Embryonic facial prominence (tissue), 1 donor: Measurements from ENCODE around the gene HTR2B.
"Not testable (repeated sequence)": the region's sequence is repeated elsewhere in the genome, so short reads cannot be mapped to it uniquely, and the experiment has no call there.

Source experiments
- DNase-seq: peaks from one replicate; pipeline ENCODE4 v3.0.0-alpha.2; 2016; ENCODE audit errors: extremely low spot score

HTR2B gene

DNA sequence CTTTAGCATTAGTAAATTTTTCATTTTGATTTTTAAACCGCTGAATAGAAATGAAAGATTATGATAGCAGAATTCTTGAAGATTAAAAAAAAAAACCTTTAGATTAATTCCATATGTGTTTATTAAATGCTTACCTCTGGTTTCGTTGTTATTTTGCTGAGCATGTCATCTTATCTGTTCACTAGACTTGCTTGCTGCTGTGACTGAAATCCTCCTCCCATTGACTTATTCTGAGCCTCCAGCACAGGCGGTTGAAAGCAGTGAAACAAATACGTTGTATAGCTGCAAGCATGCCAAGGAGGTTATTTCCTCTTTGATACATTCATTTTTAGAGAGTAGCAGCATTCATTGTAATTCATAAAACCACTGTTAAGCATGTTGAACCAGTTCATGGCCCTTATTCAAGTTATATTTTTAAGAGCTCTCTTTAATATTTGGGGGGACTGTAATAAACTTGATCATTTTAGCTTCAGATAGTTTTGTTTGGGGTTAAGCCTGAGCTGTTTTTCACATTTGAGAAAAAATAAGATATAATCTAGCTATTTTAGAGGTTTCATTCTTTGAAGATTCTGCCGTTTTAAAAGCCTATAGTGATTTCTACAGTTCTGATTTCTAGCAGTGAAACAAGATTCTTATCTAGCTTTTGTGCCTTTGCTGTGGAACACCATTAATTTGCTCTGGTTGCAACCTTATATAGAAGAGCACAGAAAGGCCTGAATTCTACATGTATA, at the start of gene HTR2B:
HTR2B (minus strand) TSS at position 205 of the 731 bp plus-strand sequence. CDS start 1,278 bp downstream, outside the sequence.
- DNase-seq = peak; percentile 19

DNA sequence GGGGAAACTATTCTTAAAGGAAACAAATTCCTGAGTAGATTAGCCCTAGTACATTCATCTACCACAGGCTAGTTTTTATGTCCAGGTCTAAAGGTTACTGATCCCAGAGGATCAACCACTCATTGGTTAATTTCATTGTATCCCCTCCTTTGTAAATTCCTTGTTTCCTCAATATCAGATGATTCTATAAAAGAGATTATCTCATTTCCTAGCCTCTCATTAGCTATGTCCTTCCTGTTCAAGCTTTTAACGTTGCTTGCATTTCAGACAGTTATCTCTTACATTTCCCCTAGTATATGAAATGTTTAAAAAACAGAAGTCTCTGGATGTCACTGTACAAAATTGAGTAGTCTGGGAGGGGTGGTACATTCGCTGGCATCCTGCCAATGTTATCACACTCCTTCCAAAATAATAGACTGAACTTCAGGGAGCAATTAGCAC, 49.4 kb upstream of the HTR2B start:
- DNase-seq = no peak

DNA sequence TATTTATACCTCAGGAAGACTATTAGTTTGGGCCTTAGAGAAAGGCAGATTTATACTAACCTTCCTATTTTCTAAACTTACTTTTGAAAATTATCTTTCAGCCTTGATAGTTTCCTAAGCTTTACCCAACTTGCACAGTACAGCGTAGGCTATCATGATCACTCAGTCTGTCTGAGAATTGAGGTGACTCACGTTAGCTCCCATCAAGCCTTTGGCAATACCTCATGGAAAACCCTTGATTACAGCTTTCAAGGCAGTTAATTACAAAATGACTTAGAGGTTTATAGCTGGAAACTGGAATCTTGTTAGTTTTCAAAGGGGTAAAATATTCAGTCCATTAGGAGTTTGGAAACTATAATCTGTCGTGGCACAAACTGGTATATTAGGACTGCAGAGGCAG, 47.2 kb upstream of the HTR2B start:
- DNase-seq = no peak

DNA sequence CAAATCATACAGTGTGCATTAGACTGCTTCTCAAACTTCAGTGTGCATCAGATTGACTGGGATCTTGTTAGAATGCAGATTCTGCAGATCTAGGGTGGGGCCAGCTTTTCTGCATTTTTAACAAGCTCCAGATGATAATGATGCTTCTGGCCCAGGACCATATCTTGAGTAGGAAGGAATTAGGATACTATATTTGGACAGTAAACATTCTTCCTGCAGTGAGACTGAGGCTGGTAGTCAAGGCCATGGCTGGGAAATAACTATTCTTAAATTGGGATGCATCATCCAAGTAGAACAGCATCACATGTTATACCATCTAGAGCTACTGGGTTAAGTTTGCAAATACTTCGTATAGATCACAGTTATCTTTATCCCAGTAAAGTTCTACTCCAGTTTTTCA, 45.2 kb upstream of the HTR2B start:
- DNase-seq = no peak

DNA sequence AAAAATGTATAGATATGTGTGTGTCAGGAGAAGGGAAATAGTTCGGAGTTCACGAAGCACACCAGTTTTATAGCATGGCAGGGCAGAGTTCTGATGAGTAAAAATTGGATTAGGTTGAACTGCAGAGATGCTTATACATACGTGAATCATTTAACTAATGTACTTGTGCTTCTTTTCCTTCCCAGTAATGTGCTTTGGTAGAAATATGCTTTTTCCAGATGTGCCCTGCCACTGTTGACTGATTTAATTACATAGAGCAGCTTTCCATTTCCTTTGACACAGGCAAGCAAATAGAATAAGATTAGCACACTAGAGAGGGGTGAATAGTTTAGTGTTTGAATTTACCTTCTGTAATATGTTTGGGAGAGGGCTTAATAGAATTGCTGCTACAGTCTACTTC, 44.6 kb upstream of the HTR2B start:
- DNase-seq = peak; percentile 27

DNA sequence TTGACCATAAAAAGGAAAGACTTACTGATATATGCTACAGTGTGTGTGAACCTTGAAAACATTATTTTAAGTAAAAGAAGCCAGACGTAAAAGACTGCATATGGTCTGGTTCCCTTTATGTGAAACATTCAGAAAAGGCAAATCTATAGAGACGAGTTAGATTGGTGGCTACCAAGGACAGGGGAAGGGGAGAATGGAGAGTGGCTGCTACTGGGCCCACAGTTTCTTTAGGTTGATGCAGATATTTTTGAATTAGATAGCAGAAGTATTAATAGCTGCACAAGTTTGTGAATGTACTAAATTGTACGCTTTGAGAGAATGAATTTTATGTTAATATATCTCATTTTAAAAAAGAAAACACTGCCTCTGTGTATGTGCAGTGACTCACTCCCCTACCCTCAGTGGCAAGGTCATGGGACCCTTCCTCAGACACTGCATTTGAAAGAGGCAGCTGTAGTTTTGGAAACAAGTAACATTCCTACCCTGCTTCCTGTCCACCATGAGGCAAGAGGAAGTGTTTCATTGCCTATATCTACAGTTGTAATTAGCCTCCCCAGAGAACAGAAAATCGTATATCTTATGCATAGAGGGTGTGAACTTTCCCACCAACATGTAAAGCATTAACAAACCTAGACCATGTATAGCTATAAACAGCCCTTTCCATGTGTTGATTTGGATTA, 43.8 kb upstream of the HTR2B start:
- no peak for DNase-seq

DNA sequence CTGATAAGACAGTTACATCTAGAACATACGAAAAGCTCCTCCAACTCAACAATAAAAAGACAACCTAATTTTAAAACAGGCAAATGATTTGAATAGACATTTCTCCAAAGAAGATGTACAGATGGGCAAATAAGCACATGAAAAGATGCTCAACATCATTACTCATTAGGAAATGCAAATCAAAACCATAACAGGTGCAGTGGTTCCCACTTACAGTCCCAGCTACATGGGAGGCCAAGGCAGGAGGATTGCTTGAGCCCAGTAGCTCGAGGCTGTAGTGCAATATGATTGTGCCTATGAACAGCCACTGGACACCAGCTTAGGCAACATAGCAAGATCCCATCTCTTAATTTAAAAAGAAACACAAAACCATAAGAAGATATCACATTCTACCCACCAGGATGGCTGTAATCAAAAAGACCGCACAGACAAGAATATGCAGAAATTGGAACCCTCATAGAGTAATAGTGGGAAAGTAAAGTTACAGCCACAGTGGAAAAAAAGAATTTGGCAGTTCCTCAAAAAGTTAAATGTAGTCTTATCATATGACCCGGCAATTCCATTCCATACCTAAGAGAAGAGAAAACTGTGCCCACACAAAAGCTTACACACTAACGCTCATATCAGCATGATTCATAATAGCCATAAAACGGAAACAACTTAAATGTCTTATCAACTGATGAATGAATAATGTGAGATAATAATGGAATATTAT, 43.1 kb upstream of the HTR2B start:
- DNase-seq = no peak

DNA sequence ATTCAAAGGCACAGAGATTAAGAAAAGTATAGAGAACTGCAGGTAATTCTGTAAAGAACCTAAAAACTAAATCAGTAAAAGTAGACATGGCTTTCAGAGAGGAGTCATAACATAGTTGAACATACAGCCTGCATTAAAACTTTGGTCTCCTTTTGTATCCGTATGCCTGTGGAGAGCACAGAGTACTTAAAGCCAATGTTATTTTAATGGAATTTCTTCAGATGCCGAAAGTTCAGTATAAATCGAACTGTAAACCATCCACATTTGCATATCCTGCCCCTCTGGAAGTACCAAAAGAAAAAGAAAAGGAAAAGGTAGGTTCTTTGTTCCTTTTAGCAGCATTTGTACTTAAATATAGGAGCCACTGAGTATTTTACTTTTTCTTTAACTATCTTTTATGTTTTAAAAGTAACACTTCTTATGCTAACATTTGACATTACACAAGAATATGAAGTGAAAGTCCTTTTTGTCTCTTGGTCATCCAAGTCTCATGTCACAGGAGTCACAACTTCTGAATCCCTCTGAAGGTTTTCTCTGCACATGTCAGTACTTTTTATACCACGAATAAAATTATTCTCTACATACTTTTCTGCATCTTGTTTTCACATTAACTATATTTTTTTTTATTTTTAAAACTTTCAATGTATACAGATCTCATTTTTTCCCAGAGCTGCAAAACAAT, 38.7 kb upstream of the HTR2B start:
- no peak for DNase-seq

DNA sequence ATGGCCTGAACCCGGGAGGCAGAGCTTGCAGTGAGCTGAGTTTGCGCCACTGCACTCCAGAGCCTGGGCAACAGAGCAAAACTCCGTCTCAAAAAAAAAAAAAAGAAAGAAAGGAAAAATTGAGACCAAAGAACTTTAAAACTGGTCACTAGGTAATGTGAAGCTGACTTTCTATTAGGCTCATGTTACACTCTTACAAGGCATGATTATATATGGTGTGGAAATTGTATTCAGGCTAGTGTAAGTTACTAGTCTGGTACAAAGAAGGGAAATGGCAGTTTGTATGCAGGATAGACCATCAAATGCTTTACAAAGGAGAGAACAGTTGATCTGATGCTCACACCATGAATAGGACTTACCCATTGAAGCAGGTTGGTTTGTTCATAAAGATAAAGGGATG, 38.2 kb upstream of the HTR2B start:
- DNase-seq = no peak

DNA sequence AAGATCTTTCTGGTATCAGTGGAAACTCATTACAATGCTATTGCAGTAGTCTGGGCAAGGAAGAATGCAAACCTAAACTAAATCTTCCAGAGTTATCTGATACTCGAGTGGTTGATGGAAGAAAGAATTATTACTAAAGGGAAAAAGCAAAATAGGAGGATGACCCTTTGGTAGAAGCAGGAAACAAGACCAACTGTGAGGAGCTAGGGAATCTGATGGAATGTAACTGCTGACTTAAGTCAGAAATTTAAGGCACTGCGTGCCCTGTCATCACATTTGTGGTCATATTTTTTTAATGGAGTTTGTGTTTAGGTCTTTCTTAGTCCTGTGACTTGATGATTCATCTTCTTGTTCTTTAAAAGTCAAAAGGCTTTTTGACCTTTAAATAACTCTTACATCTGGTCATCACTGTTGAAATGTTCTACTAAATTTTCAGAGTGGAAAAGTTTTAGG, 37.1 kb upstream of the HTR2B start:
- DNase-seq = no peak

DNA sequence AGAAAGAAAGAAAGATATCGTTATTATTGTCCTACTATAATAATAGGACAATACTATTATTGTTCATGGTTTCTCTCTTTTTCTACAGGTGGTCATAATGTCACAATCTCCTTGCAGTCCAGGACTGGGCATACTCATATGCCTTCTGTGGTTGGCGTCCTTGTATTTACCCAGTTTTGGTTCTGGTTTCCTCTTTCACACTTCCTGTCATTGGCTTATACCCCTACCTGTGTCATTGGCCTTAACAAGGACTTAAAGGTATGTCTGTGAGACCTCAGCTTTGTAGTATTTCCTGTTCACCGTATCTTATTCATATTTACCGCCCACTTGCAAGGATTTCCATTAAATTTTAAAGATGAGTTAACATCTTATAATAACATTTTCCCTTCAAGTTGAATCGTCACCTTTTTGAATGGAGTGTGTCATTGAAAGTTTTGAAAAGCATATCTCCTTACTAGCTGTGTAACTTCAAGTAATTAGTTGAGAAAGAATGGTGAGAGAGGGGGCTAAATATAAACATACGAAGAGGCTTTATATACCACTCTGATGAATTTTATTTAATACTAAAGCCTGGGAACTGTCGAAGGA, 36.5 kb upstream of the HTR2B start:
- no peak for DNase-seq

DNA sequence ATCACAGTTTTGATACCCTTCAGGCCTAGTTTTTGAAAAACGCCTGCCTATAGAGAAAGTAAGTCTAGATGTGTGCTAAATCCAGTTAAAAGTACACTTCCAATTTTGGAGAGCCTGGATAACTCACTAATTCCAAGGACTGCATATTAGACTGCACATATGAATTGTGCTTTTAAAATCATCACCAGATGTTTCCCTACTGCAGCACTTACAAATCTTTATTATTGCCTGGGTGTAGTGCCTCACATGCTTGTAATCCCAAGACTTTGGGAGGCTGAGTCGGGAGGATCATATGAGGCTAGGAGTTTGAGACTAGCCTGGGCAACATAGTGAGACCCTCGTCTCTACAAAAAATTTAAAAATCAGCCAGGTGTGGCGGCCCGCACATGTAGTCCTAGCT, 35.9 kb upstream of the HTR2B start:
- DNase-seq = no peak

DNA sequence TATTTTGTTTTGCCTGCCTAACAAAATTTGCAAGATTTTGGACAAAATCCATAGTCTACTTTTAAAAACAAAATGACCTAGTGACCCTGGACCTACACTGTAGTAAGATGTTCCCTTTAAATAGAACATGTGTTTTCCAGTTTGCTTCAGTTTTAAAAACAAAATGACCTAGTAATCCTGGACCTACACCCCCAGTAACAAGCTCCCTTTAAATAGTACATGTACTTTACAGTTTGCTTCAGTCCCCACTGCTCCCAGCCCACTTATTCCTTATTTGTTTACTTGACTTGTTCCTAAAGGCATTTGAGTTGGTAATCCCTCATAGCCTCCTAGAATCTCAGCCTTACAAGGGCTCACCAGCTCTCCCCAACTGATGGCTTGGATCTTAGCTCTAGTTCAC, 34.5 kb upstream of the HTR2B start:
- DNase-seq = no peak

DNA sequence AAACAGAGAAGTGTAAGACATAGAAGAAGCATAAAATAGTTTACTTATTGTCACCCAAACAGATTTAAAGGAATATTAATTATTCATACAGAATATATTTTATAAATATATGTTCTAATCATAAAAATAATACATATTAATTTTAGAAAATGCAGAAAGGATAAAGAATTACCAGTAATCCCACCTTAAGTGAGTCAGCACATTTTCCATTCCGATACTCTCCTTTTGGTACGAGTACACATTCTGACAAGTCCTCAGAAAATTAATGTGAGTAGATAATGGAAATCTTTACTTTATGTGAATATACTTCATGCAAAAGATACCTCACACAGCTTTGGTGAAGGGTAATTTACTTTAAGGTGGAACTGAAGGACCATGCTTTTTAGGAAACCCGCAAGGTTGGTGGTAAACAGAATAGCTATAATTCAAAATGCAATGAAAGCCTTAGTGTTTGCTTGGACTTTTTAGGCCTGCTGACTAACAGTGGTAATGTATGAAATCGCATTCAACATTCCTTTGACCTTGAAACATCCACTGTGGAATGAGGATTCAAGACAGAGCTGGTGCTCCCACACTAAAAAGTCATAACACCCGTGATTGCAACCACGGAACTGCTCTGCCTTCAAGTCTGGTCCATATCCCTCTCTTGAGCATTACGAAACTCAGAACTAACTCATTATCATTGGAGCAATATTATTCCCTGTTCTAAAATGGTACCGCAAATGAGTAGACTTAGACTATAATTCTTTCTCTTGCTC, 28.1 kb upstream of the HTR2B start:
- DNase-seq = no peak

DNA sequence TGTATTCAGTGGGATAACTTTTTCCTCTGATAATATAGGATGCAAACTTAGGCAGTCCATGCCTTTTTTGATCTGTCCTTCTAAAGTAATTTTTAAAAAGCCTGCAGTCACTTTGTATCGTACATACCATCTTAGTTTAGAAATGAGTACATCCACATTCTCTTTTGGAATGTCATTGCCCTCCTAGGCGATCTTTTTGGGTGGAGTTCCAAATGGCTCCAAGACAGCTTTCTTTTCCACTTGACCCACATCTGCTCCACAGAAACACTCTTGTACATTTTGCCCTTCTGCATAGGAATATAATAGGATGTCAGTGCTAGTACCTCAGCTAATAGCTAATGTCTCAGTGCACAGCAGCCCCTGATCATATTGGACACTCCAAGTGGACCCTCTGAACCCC, 21.8 kb upstream of the HTR2B start:
- DNase-seq = no peak

DNA sequence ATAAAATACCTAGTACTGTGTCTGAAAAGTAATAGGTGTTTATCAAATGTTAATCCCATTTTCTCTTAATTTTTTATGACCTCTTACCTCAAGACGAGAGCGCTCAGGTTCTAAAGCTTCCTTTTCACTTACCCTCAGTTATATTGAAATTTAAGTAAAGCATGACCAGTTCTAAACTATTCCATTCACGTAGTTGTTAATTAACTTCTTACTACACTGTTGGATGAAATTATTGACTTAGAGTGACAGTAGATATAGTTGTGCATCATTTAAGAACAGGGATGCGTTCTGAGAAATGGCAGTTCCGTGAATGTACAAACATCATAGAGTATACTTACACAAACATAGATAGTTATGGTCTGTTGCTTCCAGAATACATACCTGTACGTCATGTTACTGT, 20.1 kb upstream of the HTR2B start:
- no peak for DNase-seq

DNA sequence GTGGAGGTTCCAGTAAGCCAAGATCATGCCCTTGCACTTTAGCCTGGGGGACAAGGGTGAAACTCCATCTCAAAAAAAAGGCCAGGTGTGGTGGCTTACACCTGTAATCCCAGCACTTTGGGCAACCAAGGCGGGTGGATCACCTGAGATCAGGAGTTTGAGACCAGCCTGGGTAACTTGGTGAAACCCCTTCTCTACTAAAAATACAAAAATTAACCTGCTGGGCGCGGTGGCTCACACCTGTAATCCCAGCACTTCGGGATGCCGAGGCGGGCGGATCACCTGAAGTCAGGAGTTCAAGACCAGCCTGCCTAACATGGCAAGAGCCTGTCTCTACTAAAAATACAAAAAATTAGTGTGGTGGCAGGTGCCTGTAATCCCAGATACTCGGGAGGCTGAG, 16.0 kb upstream of the HTR2B start:
- DNase-seq = not testable (repeated sequence)

DNA sequence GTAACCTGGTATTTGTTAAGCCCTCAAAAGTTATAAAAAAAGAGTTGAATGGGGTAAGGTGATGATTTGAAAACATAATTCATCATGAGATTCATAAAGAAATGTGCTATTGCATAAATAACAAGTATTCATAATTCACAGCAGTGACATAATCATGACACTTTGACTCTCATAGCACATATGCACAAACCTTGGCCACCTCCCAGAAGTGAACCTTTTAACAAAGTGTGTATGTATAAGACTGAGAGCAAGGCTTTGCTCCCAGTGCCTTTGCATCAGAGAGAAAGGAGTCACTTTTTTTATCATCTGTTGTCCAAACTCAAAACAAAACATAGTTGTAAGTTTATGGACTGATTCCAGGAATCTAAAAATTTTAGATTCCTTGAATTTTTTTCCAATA, 15.0 kb upstream of the HTR2B start:
- DNase-seq = no peak

DNA sequence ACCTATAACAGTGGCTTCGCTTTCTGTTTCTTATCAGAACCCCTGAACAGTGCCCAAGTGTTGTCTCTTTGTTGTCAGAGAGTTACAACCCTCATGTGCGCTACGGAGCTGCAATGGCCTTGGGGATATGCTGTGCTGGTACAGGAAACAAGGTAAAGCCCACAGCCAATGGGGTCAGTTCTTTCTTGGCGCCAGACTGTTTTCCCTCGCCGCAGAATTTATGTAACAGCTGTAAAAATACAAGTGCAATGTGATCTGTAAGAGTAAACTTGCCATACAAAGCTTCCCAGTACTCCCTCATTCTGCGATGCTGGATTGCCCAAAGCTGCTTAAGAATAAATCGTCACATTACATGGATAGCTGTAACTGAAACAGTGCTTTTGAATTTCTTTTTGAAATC, 13.9 kb upstream of the HTR2B start:
- no peak for DNase-seq

DNA sequence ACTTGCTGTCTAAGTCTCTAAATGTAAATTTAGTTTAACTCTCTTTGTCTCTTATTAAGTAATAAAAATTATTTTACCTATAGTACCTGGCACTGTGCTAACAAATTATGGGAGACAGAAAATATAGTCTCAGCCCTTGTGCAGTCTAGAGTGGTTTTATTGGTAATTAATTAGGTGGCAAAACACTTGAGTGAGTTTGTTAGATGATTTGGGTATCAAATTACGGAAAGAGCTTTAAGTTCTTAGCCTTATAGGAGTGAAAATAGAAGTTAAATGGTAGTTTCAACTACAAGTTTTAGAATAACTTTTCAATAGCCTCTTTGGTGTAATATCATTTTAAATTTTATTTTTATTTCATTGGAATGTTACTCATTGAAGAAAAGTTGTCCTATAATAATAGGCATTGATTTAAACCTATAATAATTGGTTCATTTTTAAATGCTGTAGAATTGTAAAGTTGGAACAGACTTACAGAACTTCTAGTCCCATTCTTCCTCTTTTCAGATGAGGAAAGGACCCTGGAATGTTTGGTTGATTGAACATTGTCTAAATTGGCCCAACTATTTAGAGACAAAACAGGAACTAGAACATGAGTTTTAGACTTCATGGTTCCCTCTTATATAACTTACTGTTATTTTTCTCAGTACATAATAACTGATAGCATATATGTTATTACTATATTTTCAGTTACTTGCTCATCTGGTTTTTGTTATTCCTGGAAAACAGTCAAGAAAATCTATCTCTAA, 10.2 kb upstream of the HTR2B start:
- no peak for DNase-seq
